Measurements from ENCODE around the gene IL22RA2.

IL22RA2 gene

DNA sequence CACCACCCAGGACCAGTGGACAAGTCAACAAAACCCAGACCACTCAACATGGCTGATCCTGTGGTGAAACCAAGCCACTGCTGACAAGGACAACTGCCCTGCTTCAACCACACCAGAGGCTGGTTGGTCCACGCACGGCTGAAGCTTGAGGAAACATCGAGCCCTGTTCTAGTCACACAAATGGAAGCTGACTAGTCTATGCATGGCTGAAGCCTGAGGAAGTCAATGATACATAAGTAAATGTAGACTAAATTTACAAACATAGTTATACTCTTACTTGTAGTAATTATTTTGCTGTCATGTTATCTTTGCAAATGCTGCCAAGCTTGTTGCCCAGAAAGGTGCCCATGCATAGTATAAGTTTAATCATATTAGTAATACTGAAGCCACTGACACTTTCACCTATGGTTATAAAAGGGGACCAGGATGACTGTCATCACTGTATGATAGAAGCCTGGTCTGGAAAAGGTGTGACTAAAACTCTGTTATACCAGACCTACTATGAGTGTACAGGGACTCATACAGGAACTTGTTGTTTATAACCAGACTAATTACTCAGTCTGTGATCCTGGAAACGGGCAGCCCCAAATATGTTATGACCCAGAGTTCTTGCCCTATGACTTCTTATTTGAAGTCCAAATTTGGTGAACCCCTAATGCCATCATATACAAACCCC, 5.6 kb downstream of the IL22RA2 start:
- no peak for DNase-seq (ENCODE audit: low read depth)

GRCh38 chr6:137166247-137167098, 7.0 kb downstream of the IL22RA2 start:
- DNase-seq (ENCODE audit: low read depth) = no peak

- no peak for DNase-seq (ENCODE audit: low read depth)
Measured at GRCh38 chr6:137165375-137166246, 7.8 kb downstream of the IL22RA2 start.

DNA sequence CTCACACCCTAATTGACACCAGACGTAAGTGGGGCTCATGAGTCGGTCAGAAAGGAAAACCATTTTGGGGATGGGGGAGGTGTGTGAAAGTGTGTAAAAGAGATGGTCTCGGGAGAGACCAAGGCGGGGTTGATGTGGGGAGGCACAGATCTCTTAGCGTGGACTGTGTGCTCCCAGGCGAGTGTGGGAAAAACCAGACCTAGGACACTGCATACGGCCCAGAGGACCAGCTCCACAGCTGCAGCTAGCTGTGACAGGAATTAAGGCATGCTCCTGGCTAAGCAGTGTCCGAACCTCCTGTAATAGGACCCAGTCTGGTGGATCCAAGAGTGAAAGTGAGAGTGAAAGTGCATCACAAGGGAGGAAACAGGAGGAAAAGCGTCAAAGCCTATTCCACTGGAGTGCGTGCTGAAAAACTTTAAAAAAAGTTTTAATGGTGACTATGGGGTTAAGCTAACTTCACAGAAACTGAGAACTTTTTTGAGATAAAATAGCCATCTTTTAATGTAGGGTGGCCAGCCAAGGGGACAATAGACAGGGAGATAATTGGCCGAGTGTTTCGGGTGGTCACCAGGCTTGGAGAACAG, 9.6 kb downstream of the IL22RA2 start:
- DNase-seq (ENCODE audit: low read depth) = no peak

GRCh38 chr6:137162692-137163306, 10.6 kb downstream of the IL22RA2 start:
- DNase-seq (ENCODE audit: low read depth) = no peak

GRCh38 chr6:137161949-137162348, 11.5 kb downstream of the IL22RA2 start:
- no peak for DNase-seq (ENCODE audit: low read depth)

DNA sequence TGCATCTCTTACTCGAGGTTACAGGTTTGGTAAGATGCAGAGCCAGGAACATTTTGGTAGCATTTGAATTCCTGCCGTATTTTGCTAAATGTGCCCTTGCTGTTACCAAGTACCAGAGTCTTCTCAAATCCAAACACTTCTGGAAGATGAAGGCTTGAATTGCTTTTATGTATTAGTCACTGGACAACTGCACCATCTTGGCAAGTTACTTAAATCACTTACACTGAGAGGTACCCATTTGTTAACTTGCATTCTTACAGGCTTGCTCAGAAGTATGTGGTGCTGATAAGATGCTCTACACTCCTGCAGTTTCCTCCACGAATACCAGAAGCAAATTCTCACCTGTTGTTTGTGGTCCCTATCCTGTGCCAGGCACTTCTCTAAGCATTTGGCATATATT, 12.7 kb downstream of the IL22RA2 start:
- no peak for DNase-seq (ENCODE audit: low read depth)

- no peak for DNase-seq (ENCODE audit: low read depth)
Measured at GRCh38 chr6:137159912-137160311, 13.5 kb downstream of the IL22RA2 start.

DNA sequence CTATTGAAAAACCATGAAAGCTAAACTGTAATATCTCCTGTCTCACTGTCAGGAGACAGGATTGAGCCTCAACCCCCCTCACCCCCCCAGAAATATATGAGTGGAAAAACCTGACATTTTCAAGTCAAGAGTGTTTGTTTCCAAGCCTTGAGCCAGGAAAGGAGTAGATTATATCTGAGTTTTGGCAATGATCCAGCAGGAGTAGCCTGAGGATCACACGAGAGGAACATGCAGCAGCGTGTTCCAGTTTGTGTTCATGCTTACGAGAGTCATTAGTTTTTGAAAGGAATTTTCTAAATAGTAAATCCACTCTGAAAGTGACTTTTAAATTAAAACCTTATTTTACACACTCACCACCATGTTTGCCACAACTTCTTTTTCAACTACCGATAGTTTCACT, 15.8 kb downstream of the IL22RA2 start:
- DNase-seq (ENCODE audit: low read depth) = no peak

- no peak for DNase-seq (ENCODE audit: low read depth)
Measured at GRCh38 chr6:137156650-137157049, 16.8 kb downstream of the IL22RA2 start.

DNA sequence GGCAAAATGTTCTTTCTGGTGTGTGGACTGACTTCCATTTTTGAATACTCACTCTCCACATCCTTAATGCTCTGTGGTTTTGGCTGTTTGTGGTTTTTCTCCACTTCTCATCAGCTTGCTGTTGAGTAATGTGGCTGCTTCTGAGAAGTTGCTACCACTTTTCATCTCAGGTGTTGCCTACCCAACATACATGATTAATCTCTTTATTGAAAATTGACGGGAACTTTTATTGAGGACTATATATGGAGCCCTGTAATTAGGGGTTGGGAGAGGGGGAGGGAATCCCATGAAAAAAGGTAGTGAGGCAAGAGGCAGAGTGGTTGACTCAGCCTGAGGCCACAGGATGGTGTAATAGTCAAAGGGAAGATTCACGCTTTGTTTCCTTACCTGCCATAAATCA, 17.6 kb downstream of the IL22RA2 start:
- DNase-seq (ENCODE audit: low read depth) = no peak

GRCh38 chr6:137150072-137150471, 23.4 kb downstream of the IL22RA2 start:
- no peak for DNase-seq (ENCODE audit: low read depth)

DNA sequence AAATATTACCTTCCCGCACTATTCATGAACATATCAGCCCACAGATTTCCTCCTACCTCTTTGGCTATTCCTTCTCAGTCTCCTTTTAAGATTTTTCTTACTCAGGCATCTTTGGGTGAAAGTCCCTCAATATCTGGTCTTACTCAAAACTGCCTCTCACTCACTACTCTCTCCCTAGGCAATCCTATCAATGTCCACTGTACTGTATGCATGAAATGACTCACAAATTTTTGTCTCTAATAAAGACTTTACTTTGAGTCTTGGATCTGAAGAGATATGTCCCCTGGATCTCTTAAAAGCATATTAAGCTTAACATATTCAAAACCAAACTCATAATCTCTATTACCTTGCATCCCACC, 24.4 kb downstream of the IL22RA2 start:
- no peak for DNase-seq (ENCODE audit: low read depth)

DNA sequence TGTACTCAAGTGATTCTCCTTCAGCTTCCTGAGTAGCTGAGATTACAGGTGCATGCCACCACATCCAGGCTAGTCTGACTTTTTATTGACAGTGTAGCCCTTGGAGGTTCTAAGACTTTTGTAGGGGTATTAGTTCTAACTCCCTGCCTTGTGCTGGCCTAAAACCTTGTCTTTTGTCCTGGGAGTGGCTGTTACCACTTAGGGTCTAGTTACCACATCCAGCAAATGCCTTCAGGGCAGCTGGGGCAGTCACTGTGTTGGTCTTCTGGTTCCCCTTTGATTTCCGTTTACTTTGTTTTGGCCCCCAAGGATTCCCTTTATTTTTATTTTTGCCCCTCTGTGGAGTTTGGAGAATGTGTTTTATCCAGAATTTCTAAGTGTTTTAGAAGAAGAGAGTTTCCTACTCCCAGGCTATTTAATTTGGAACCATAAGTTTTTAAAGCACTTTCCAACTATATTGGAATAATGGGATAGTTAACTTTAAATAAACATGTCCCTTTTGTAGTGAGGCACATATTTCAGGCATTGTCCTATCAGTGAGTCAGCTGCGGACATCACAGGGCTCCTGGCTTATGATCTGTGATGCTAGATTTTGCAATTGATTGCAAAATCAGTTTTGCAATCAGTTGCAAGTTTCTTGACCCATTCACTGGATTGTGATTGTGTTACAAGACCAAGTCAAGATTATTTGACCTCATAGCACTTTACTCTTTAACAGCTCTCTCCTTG, 25.0 kb downstream of the IL22RA2 start:
- peak; percentile 24 for DNase-seq (ENCODE audit: low read depth)

- no peak for DNase-seq (ENCODE audit: low read depth)
Measured at GRCh38 chr6:137147195-137147594, 26.2 kb downstream of the IL22RA2 start.

GRCh38 chr6:137146206-137146605, 27.2 kb downstream of the IL22RA2 start:
- no peak for DNase-seq (ENCODE audit: low read depth)

GRCh38 chr6:137145421-137145820, 28.0 kb downstream of the IL22RA2 start:
- no peak for DNase-seq (ENCODE audit: low read depth)

- no peak for DNase-seq (ENCODE audit: low read depth)
Measured at GRCh38 chr6:137136065-137136464, 37.4 kb downstream of the IL22RA2 start.

DNA sequence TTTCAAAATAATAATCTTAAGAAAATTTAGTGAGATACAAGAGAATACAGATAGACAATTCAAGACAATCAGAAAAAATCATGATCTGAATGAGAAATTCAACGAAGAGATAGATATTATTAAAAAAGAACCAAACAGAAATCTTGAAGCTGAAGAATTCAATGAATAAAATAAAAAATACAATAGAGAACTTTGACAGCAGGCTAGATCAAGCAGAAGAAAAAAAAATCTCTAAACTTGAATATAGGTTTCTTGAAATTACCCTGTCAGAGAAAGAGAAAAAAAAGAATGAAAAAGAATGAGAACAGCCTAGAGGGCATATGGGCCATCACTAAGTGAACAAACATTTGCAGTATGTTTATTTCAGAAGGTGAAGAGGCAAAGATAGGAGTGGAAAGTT, 39.0 kb downstream of the IL22RA2 start:
- no peak for DNase-seq (ENCODE audit: low read depth)

DNA sequence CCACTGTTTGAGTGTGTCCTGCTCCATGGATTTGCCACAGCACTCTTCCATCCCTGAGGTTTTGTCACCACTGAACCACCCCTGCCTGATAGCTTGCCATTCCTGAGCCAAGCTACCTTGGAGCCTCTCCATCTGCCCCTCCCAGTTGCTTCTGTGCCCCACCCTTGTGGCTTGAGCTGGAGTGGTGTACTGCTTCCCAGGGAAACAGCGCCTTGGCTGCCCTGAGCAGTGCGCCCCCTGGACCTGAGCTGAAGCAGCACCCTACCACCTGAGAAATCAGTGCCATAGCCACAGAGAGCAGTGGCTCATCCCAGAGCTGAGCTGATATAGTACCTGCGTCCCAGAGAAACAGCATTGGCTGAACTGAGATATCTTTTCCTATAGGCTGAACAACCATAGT, 40.3 kb downstream of the IL22RA2 start:
- no peak for DNase-seq (ENCODE audit: low read depth)

- no peak for DNase-seq (ENCODE audit: low read depth)
Measured at GRCh38 chr6:137126875-137127485, 46.5 kb downstream of the IL22RA2 start.
